Measurements from ENCODE around the gene PTPRD.

GRCh38 chr9:8474937-8475336 is 2137.9 kb downstream of the PTPRD start:
- TF ChIP-seq CTCF (conservative IDR thresholded peaks at IDR 0.05 in 1 of 2, IDR thresholded peaks at IDR 0.05 in 1 of 2; ENCODE audit: low read depth in 1 of 2, low read length in 2 of 2): no peak
- TF ChIP-seq EZH2 (IDR thresholded peaks at IDR 0.05; ENCODE audit: low read length, missing control alignments): no peak

All from fibroblast of lung (primary cell).